ENCODE results near the gene TUBA1A. TPM values are rescaled to one million over a fixed set of nuclear protein-coding genes. Genes with fewer than 3 reads are reported as not detected.
"Not testable (repeated sequence)": the region's sequence is repeated elsewhere in the genome, so short reads cannot be mapped to it uniquely, and the experiment has no call there.

Gene TUBA1A
- total RNA-seq, 2 experiments from 2014 or later: 117 to 120 TPM

GRCh38 chr12:49198431-49199155 lies 9.7 kb upstream of the TUBA1A start:
- H3K27me3 Mint-ChIP-seq (ENCODE audit: low read depth): peaks cover 17% of the 10 kb centered on the region
- DNase-seq (no peak), ATAC-seq (no peak)
- POLR2A ChIA-PET: interaction anchor here (2.7 to 6.1 kb wide), 2 partner anchors 10 to 68 kb away, joined by 16 to 24 read pairs; partner anchors contain the start of genes TUBA1A and TUBA1B
- H3K27ac Mint-ChIP-seq: no peak overlapping the region
- H3K4me1 Mint-ChIP-seq (ENCODE audit: low read depth): peaks cover 14% of the 10 kb centered on the region
- H3K9me3 Mint-ChIP-seq (ENCODE audit: insufficient read depth): no peaks in the 10 kb centered on the region
- CTCF ChIA-PET: interaction anchor here (1.0 kb wide), 1 partner anchor 10 kb away, joined by 5 read pairs; the partner anchor contains the start of gene TUBA1A
- no peak overlapping the region for H3K4me3 Mint-ChIP-seq
- no peaks in the 10 kb centered on the region for H3K36me3 Mint-ChIP-seq (ENCODE audit: low read depth)

DNA sequence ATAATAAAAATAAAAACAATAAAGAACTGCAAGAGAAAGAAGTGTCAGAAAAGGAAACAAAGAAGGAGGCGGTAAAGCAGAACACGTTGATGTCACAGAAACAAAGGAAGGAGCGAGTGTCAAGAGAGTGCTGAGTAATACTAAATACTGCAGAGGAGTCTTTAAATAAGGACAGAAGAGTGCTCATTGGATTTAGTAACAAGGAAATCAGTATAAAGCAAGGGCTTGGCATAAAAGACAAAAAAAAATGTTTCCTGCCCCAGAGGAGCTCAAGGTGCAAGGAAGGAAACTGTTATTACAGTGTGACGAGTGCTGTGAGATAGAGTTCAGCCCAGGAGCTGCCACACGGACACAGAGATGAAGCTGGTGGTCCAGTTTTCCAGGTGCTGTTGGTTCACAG lies 8.4 kb upstream of the TUBA1A start:
- Mint-ChIP-seq H3K36me3 (ENCODE audit: low read depth) (no peaks in the 10 kb centered on the region), H3K27ac (no peak overlapping the region), H3K9me3 (ENCODE audit: insufficient read depth) (no peaks in the 10 kb centered on the region), H3K4me3 (no peak overlapping the region), H3K27me3 (ENCODE audit: low read depth) (peaks cover 21% of the 10 kb centered on the region), H3K4me1 (ENCODE audit: low read depth) (peaks cover 14% of the 10 kb centered on the region)
- DNase-seq (no peak), ATAC-seq (no peak)
- CTCF ChIA-PET: interaction anchor here (1.0 kb wide), 1 partner anchor 8 kb away, joined by 5 read pairs; the partner anchor contains the start of gene TUBA1A
- POLR2A ChIA-PET: interaction anchor here (0.6 kb wide), 2 partner anchors 34 to 170 kb away, joined by 3 read pairs; partner anchors contain the start of gene SPATS2

DNA sequence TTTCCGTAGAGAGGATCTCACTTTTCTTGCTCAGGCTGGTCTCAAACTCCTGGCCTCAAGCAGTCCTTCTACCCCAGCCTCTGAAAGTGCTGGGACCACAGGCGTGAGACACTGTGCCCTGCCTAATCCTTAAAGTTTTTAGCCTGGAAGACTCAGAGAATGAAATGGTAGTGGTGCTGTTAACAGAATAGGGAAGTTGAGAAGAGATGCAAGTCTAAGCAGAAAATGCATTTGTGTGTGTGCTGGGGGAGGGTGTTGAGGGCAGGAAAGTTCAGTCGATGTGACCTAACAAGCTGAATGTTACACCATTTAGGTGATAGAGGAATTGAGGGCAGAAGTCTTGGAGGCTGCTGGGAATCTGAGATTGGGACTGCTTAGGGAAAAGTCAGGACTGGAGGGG lies 6.9 kb upstream of the TUBA1A start:
- ChIA-PET CTCF (no interaction called here), POLR2A (no interaction called here)
- ATAC-seq (no peak), DNase-seq (no peak)
- Mint-ChIP-seq H3K36me3 (ENCODE audit: low read depth) (no peaks in the 10 kb centered on the region), H3K9me3 (ENCODE audit: insufficient read depth) (no peaks in the 10 kb centered on the region), H3K27me3 (ENCODE audit: low read depth) (peaks cover 18% of the 10 kb centered on the region), H3K27ac (no peak overlapping the region), H3K4me1 (ENCODE audit: low read depth) (peaks cover under 1% of the 10 kb centered on the region), H3K4me3 (no peak overlapping the region)

- H3K27ac Mint-ChIP-seq: not testable (repeated sequence)
These were observed 4.9 kb upstream of the TUBA1A start for GRCh38 chr12:49193746-49194145.

DNA sequence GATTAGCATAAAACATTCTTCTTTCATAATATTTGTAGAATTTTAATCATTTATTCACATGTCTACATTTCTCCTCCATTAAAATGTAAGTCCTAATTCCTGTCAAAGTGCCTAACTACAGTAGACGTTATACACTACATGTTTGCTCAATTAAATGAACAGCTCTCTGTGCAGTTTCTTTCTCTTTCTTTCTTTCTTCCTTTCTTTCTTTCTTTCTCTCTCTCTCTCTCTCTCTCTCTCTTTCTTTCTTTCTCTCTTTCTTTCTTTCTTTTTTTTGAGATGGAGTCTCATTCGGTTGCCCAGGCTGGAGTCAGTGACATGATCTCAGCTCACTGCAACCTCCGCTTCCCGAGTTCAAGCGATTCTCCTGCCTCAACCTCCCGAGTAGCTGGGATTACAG lies 2.6 kb upstream of the TUBA1A start:
- H3K27ac Mint-ChIP-seq; H3K4me3 Mint-ChIP-seq; CTCF ChIA-PET; H3K27me3 Mint-ChIP-seq (ENCODE audit: low read depth); H3K36me3 Mint-ChIP-seq (ENCODE audit: low read depth); DNase-seq; H3K9me3 Mint-ChIP-seq (ENCODE audit: insufficient read depth); ATAC-seq: not testable (repeated sequence)
- peaks cover 14% of the 10 kb centered on the region for H3K4me1 Mint-ChIP-seq (ENCODE audit: low read depth)
- POLR2A ChIA-PET: interaction anchor here (1.0 kb wide), 1 partner anchor 60 kb away, joined by 3 read pairs; the partner anchor contains the start of gene TUBA1B

More at GRCh38 chr12:49193746-49194145, 4.9 kb upstream of the TUBA1A start:
- CTCF ChIA-PET: interaction anchor here (1.1 kb wide), 1 partner anchor 917 kb away, joined by 3 read pairs; no protein-coding TSS in a partner anchor
- H3K9me3 Mint-ChIP-seq (ENCODE audit: insufficient read depth); DNase-seq; H3K36me3 Mint-ChIP-seq (ENCODE audit: low read depth); H3K4me1 Mint-ChIP-seq (ENCODE audit: low read depth); ATAC-seq; H3K4me3 Mint-ChIP-seq: not testable (repeated sequence)
- peaks cover 14% of the 10 kb centered on the region for H3K27me3 Mint-ChIP-seq (ENCODE audit: low read depth)
- POLR2A ChIA-PET: interaction anchor here (1.6 kb wide), 1 partner anchor 63 kb away, joined by 6 read pairs; the partner anchor contains the start of gene TUBA1B

DNA sequence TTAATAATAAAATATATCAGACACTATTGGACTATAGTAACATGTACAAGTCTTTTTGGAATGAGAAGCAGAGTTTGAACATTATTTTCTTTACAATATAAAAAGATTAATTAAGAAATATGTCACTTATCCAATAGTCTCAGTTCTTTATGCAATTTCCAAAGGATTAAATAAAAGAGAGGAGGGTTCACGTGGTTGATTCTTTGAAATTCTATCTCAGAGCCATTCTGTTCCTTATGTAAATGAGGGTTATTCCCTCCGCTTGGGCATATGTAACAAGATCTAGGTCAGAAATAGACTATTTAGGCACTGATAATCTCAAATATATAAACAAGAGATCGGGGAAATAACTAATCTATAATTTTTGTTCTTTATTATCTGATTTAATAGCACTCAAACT lies 2.1 kb upstream of the TUBA1A start:
- peaks cover 10% of the 10 kb centered on the region for H3K36me3 Mint-ChIP-seq (ENCODE audit: low read depth)

GRCh38 chr12:49189731-49190716 lies 1.1 kb upstream of the TUBA1A start:
- H3K27me3 Mint-ChIP-seq (ENCODE audit: low read depth): peaks cover 4% of the 10 kb centered on the region
- DNase-seq (no peak), ATAC-seq (no peak)
- no peaks in the 10 kb centered on the region for H3K9me3 Mint-ChIP-seq (ENCODE audit: insufficient read depth)
- peak overlapping the region; percentile 88 for H3K4me3 Mint-ChIP-seq
- ChIA-PET POLR2A (interaction anchor here (0.7 to 5.1 kb wide), 6 partner anchors 13 to 552 kb away, joined by 3 to 173 read pairs (median 18); partner anchors contain the start of genes TMBIM6, TUBA1B and TUBA1C), CTCF (interaction anchor here (1.1 to 3.4 kb wide), 9 partner anchors 8 to 126 kb away, joined by 3 to 35 read pairs (median 8); partner anchors contain the start of genes RHEBL1 and TUBA1B)
- peaks cover 17% of the 10 kb centered on the region for H3K4me1 Mint-ChIP-seq (ENCODE audit: low read depth)
- H3K36me3 Mint-ChIP-seq (ENCODE audit: low read depth): peaks cover 18% of the 10 kb centered on the region
- peak overlapping the region; percentile 95 for H3K27ac Mint-ChIP-seq

More for the DNA sequence above, 2.1 kb upstream of the TUBA1A start:
- Mint-ChIP-seq H3K4me3 (no peak overlapping the region), H3K9me3 (ENCODE audit: insufficient read depth) (no peaks in the 10 kb centered on the region), H3K27ac (no peak overlapping the region), H3K4me1 (ENCODE audit: low read depth) (peaks cover 17% of the 10 kb centered on the region), H3K27me3 (ENCODE audit: low read depth) (peaks cover 7% of the 10 kb centered on the region)
- DNase-seq (no peak), ATAC-seq (no peak)
- CTCF ChIA-PET: interaction anchor here (3.2 to 3.3 kb wide), 2 partner anchors 11 to 60 kb away, joined by 11 to 35 read pairs; partner anchors contain the start of gene TUBA1B
- POLR2A ChIA-PET: interaction anchor here (1.0 to 5.1 kb wide), 3 partner anchors 59 to 74 kb away, joined by 3 to 173 read pairs (median 19); partner anchors contain the start of genes TUBA1B and TUBA1C

- Mint-ChIP-seq H3K27ac (peak overlapping the region; percentile 95), H3K4me3 (peak overlapping the region; percentile 88), H3K36me3 (ENCODE audit: low read depth) (peaks cover 30% of the 10 kb centered on the region), H3K27me3 (ENCODE audit: low read depth) (peaks cover 4% of the 10 kb centered on the region), H3K4me1 (ENCODE audit: low read depth) (peaks cover 17% of the 10 kb centered on the region), H3K9me3 (ENCODE audit: insufficient read depth) (no peaks in the 10 kb centered on the region)
- peak; percentile 89 for DNase-seq
- ChIA-PET POLR2A (interaction anchor here (0.6 to 5.1 kb wide), 29 partner anchors 11 to 710 kb away, joined by 3 to 173 read pairs (median 4); partner anchors contain the start of genes KMT2D, LMBR1L, RHEBL1 and SPATS2), CTCF (interaction anchor here (0.7 to 3.4 kb wide), 13 partner anchors 9 to 336 kb away, joined by 3 to 35 read pairs (median 5); partner anchors contain the start of genes ARF3, DDX23, RHEBL1 and TUBA1B)
- peak; percentile 55 for ATAC-seq
These were observed 522 bp downstream of the TUBA1A start for GRCh38 chr12:49188201-49188915.

GRCh38 chr12:49187184-49187583 lies 1.7 kb downstream of the TUBA1A start:
- CTCF ChIA-PET: interaction anchor here (3.4 kb wide), 1 partner anchor 89 kb away, joined by 11 read pairs; no protein-coding TSS in a partner anchor
- H3K27ac Mint-ChIP-seq: no peak overlapping the region
- POLR2A ChIA-PET: interaction anchor here (1.7 to 5.1 kb wide), 5 partner anchors 16 to 77 kb away, joined by 9 to 173 read pairs (median 19); partner anchors contain the start of genes LMBR1L, TUBA1B and TUBA1C
- peaks cover 17% of the 10 kb centered on the region for H3K4me1 Mint-ChIP-seq (ENCODE audit: low read depth)
- H3K27me3 Mint-ChIP-seq (ENCODE audit: low read depth): no peaks in the 10 kb centered on the region
- peaks cover 30% of the 10 kb centered on the region for H3K36me3 Mint-ChIP-seq (ENCODE audit: low read depth)
- no peak for DNase-seq
- ATAC-seq: no peak
- H3K4me3 Mint-ChIP-seq: peak overlapping the region; percentile 88
- no peaks in the 10 kb centered on the region for H3K9me3 Mint-ChIP-seq (ENCODE audit: insufficient read depth)

DNA sequence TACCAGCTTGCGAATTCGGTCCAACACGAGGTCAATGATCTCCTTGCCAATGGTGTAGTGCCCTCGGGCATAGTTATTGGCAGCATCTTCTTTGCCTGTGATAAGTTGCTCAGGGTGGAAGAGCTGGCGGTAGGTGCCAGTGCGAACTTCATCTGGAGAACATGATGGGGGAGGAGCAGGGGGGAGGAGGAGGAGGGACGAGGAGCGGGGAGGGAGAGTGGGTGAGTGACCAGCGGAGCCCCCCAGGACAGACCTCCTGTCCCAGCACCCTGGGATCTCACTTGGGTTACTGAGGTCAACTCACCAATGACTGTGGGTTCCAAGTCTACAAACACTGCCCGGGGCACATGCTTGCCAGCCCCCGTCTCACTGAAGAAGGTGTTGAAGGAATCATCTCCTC lies 2.6 kb downstream of the TUBA1A start:
- H3K4me1 Mint-ChIP-seq (ENCODE audit: low read depth): peaks cover 17% of the 10 kb centered on the region
- CTCF ChIA-PET; H3K9me3 Mint-ChIP-seq (ENCODE audit: insufficient read depth); ATAC-seq; H3K27me3 Mint-ChIP-seq (ENCODE audit: low read depth); H3K4me3 Mint-ChIP-seq; DNase-seq; H3K27ac Mint-ChIP-seq: not testable (repeated sequence)
- peaks cover 30% of the 10 kb centered on the region for H3K36me3 Mint-ChIP-seq (ENCODE audit: low read depth)
- POLR2A ChIA-PET: interaction anchor here (5.1 kb wide), 1 partner anchor 55 kb away, joined by 173 read pairs; the partner anchor contains the start of gene TUBA1B
